Measurements from ENCODE around the gene UFC1. TPM values are rescaled to one million over a fixed set of nuclear protein-coding genes. Genes with fewer than 3 reads are reported as not detected.

Gene UFC1
- total RNA-seq, 1 donor from 2014 or later = 138 TPM

- peak; percentile 19 for FAIRE-seq
These were observed 12.2 kb downstream of the UFC1 start, which contains the start of gene PPOX for GRCh38 chr1:161165742-161166668. Gene PPOX (plus strand): TSS chr1:161166426. CDS start chr1:161166848, 422 bp downstream.

GRCh38 chr1:161166669-161167548 lies 13.1 kb downstream of the UFC1 start:
- FAIRE-seq (no peak), DNase-seq (ENCODE audit: low spot score in 2 of 2) (no peak)

More at GRCh38 chr1:161165742-161166668, 12.2 kb downstream of the UFC1 start, which contains the start of gene PPOX:
- DNase-seq (ENCODE audit: low spot score in 2 of 2) = peak; percentile 85 to 92

- DNase-seq (ENCODE audit: low spot score in 2 of 2) (no peak), FAIRE-seq (no peak)
These were observed 15.1 kb downstream of the UFC1 start for GRCh38 chr1:161168906-161169305.

GRCh38 chr1:161171191-161171590 lies 17.4 kb downstream of the UFC1 start:
- no peak for DNase-seq (ENCODE audit: low spot score in 2 of 2)
- FAIRE-seq = no peak

- DNase-seq (ENCODE audit: low spot score in 2 of 2) (no peak), FAIRE-seq (no peak)
These were observed 17.9 kb downstream of the UFC1 start for GRCh38 chr1:161171696-161172095.

- FAIRE-seq = no peak
These were observed 18.6 kb downstream of the UFC1 start for GRCh38 chr1:161172349-161172748.

GRCh38 chr1:161172776-161173376 lies 19.1 kb downstream of the UFC1 start:
- no peak for FAIRE-seq

More at GRCh38 chr1:161172349-161172748, 18.6 kb downstream of the UFC1 start:
- DNase-seq (ENCODE audit: low spot score in 2 of 2) = no peak

GRCh38 chr1:161173711-161174110 lies 19.9 kb downstream of the UFC1 start:
- FAIRE-seq (no peak), DNase-seq (ENCODE audit: low spot score in 2 of 2) (no peak)

More at GRCh38 chr1:161172776-161173376, 19.1 kb downstream of the UFC1 start:
- DNase-seq (ENCODE audit: low spot score in 2 of 2) = no peak

- FAIRE-seq (no peak), DNase-seq (ENCODE audit: low spot score in 2 of 2) (no peak)
These were observed 21.1 kb downstream of the UFC1 start for GRCh38 chr1:161174911-161175310.

- DNase-seq (ENCODE audit: low spot score in 2 of 2) (no peak), FAIRE-seq (no peak)
These were observed 22.1 kb downstream of the UFC1 start for GRCh38 chr1:161175771-161176453.

- DNase-seq (ENCODE audit: low spot score in 2 of 2) (no peak), FAIRE-seq (no peak)
These were observed 22.8 kb downstream of the UFC1 start for GRCh38 chr1:161176468-161177111.

GRCh38 chr1:161177112-161177935 lies 23.5 kb downstream of the UFC1 start, which contains the start of gene B4GALT3:
Gene B4GALT3 (minus strand): TSS chr1:161177507. CDS start chr1:161176060, 1,447 bp downstream.
- FAIRE-seq (no peak), DNase-seq (ENCODE audit: low spot score in 2 of 2) (peak; percentile 87 to 98)

- no peak for FAIRE-seq
These were observed 24.1 kb downstream of the UFC1 start for GRCh38 chr1:161177936-161178244.

GRCh38 chr1:161179698-161180097 lies 25.9 kb downstream of the UFC1 start:
- FAIRE-seq = no peak
- DNase-seq (ENCODE audit: low spot score in 2 of 2) = no peak

More at GRCh38 chr1:161177936-161178244, 24.1 kb downstream of the UFC1 start:
- DNase-seq (ENCODE audit: low spot score in 2 of 2) = no peak

- FAIRE-seq = no peak
- DNase-seq (ENCODE audit: low spot score in 2 of 2) = no peak
These were observed 26.9 kb downstream of the UFC1 start for GRCh38 chr1:161180639-161181038.

- DNase-seq (ENCODE audit: low spot score in 2 of 2) (no peak), FAIRE-seq (no peak)
These were observed 28.4 kb downstream of the UFC1 start for GRCh38 chr1:161182214-161182613.

- FAIRE-seq = no peak
- peak in 1 of 2 donors; percentile 59 for DNase-seq (ENCODE audit: low spot score in 2 of 2)
These were observed 31.5 kb downstream of the UFC1 start for GRCh38 chr1:161185282-161185682.

- DNase-seq (ENCODE audit: low spot score in 2 of 2) = no peak
These were observed 32.0 kb downstream of the UFC1 start for GRCh38 chr1:161185732-161186311.

More at GRCh38 chr1:161185732-161186311, 32.0 kb downstream of the UFC1 start:
- FAIRE-seq = no peak
